GM19351 (cell line): ENCODE results near the gene AKAP9.
A peak's percentile ranks its signal among the peaks of the same experiment; 100 is the strongest.
"Not testable (repeated sequence)": the region's sequence is repeated elsewhere in the genome, so short reads cannot be mapped to it uniquely, and the experiment has no call there.

Experiments used
- ATAC-seq: cut with Tn5 transposase; IDR thresholded peaks from one replicate; pipeline ENCODE4 v1.9.1; 2021; ENCODE audit warnings: mild to moderate bottlenecking, moderate library complexity; ENCODE audit not compliant: unreplicated experiment

The AKAP9 gene

DNA sequence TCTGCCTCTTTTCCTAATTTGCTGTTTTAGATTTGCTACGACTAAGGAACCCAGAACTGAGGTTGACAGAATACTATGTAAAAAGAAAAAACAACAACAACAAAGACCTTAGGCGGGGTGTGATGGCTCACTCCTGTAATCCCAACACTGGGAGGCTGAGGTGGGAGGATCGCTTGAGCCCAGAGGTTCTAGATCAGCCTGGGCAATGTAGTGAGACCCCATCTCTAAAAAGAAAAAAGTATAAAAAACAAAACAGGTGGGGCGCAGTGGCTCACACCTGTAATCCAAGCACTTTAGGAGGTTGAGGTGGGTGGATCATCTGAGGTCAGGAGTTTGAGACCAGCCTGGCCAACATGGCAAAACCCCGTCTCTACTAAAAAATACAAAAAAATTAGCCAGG lies 4.3 kb downstream of the AKAP9 start:
- not testable (repeated sequence) for ATAC-seq

DNA sequence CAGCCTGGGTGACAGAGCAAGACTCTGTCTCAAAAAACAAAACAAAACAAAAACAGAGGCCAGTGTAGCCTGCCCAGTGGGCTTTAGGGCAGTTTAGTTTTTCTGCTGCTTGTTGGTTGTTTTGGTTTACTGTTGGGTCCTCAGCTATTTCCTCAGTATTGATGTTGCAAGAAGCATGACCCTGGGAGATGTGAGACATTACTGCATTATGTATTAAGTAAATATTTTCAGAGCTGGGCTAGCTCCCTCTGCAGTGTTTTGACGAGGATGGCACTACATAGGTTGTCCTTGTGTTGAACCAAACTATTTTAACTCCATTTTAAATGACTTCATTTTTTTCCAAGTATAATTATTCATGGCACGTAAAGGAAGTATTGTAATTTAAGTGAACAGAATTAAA lies 4.8 kb downstream of the AKAP9 start:
- no peak for ATAC-seq

DNA sequence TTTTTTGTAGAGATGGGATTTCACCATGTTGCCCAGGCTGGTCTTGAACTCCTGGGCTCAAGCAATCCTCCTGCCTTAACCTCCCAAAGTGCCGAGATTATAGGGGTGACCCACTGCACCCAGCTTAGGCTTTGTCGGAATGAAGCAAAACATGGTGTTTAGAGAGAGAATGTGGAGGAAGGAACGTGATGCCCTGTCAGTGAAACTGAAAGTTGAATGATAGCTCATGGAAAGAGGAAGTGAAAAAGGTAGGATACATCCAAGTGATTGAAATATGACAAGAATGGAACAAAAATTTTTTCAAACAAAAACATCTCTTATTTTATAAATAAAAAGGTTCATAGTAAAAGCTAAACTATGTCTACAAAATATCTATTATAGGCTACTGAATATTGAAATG lies 5.9 kb downstream of the AKAP9 start:
- no peak for ATAC-seq

DNA sequence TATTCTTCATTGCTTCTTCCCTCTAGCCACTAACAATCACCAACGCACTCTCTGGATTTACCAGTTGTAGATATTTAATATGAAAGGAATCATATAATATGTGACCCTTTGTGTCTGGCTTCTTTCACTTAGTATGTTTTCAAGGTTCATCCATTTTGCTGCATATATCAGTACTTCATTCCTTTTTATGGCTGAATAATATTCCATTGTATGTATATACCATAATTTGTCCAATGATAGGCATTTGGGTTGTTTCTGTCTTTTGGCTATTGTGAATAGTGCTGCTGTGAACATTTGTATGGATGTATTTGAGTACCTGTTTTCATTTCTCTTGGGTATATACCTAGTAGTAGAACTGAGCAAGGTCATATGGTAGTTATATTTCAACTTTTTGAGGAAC lies 7.3 kb downstream of the AKAP9 start:
- no peak for ATAC-seq

DNA sequence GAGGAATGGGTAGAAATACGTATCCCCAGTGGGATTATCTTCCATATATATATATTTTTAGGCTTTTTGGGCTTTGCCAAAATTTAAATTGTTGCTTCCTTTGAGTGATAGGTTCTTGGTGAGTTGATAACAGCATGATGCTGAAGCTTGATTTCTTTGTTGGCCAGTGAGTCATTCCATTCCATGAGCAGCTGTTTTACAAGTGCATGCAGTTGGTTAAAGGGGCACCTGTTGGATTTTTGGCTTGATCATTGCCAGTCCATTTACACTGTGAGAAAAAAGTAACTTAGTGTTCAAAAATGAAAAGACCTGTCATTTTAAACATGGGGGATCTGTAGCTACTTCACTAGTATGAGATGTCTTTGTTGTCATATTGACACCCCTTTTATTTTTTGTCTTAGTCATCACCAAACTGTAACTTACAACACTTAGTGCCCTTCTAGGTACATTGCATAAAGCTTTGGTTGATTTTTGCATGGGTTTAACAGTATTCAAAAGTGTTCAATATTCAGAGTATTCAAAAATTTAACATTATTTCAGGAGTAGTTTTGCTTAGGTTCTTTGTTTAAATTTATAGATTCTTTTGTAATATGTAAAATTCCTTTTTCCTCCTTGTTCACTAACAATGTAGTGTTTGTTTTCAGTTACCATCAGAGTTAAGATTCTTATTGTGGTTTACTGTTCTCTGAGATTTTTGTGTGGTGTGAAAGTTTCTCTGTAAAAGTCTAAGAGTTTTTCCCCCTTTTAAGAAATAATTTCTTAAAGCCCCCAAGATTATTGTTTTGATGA lies 8.8 kb downstream of the AKAP9 start:
- peak; percentile 52 for ATAC-seq

DNA sequence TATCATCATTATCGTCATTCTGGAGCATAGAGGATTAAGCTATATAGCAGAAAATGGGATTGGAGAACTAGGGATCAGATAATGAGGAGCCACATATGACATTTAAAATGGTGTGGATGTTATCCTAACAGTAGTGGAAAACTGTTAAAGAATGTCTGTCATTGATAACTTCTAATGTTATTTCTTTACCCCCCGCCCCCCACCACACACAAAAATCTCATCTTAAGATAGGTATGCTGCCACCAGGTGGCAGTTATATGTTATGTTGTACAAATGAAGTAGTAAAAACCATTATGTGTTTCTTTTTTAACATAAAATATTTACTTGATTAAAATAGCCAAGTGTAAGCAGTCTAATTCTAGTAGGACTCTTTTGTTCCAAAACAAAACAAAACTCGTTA lies 13.0 kb downstream of the AKAP9 start:
- ATAC-seq: no peak

DNA sequence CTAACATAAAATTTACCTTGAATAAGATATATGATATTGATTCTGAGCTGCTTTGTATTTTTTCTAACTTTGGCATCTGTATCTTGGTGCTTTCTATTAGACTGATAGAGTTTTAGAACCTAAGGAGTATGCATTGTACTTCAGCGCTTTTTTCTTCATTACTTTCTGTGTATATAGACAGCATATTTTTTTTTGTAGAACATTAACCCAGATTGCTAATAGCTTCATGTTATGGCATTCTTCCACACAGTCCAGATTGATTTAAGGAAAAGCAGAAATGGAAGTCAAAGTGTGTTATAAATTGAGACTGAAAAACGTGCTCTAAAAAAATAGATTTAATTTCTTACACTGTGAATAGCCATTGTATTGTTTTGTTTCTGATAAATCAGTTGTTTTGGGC lies 15.8 kb downstream of the AKAP9 start:
- ATAC-seq: not testable (repeated sequence)

DNA sequence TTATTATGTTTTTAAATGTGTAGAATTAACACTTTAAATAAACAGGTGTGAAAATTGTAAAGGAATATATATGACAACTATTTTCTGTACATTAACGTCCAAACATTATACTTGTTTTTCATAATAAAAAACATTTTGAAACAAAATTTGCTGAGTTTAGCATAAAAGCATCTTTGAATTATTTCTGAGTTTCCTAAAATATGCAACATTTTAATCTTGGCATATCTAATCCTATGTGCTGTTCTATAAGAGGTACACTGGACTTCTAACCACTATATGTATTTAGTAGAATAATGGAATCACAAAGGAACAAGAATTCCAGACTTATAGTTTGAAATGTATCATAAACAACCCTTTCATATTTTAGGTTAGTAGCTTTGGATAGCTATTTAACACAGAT lies 16.6 kb downstream of the AKAP9 start:
- ATAC-seq: no peak

DNA sequence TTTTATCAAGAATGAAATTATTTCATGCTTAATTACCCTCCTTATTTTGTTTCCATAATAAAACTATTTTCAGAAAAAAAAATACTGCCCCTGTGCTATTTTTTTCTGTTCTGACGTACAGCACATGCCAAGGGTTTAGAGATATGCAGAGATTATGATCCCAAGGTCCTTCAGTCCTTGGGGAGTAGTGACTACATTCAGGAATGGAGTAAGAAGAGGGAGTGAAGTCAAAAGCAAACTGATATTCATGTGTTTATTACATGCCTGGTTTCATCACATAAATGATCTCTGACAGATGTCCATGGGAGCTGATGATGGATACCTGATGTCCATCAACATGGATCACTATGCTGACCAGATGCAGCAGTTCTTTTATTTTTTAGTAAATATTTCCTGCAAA lies 17.2 kb downstream of the AKAP9 start:
- no peak for ATAC-seq

DNA sequence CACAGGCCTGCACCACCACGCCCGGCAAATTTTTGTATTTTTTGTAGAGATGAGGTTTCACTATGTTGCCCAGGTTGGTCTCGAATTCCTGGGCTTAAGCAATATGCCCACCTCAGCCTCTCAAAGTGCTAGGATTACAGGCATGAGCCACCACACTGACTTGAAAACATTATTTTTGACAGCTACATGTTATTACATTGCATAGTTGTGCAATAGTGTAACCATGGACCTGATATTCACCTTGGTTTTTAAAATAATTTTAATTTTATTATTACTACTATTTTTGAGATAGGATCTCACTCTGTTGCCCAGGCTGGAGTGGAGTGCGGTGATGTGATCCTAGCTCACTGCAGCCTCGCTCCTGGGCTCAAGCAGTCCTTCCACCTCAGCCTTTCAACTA lies 18.4 kb downstream of the AKAP9 start:
- ATAC-seq: no peak

DNA sequence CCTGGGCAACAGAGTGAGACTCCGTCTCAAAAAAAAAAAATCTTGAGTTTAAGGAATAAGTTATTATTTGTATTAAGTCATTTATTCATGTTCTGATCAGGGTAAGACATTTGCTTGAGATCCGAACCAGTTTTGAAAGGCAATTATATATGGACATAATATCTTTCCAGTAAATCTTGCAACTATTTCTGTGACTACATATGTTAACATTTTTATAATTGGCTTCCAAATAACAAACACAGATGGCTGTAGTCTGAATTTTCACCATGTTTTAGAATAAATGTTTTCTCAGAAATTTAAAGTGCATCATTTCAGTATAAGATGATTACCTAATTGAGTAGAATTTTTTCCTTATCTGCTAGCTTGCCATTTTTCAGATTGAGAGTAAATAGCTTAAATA lies 21.2 kb downstream of the AKAP9 start:
- ATAC-seq: no peak

DNA sequence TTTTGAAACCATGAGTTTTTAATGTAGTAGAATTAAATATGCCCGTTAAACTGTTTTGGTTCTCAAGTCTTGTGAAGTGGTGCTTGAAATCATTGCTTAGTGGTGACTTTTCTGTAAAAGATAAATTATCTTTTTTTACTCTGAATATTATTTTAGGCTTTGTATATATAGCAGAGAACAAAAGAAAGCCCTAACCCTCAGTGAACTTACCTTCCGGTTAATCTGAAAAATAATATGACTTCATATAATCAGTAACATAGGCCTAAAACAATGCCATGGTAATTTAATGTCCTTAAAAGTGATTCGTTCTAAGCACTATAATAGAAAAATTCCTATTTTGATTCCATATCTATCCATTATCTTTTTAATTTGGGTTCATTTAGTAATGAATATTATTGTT lies 21.8 kb downstream of the AKAP9 start:
- no peak for ATAC-seq

DNA sequence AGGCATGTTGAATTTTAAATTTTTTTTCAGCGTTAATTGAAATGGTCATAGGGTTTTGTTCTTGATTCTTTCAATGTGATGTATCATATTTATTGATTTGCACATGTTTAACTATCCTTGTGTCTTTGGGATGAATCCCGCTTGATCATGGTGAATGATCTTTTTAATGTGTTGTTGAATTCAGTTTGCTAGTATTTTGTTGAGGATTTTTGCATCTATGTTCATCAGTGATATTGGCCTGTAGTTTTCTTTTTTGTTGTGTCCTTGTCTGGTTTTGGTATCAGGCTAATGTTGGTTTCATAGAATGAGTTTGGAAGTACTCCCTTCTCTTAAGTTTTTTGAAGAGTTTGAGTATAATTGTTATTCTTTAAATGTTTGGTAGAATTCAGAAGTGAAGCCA lies 26.9 kb downstream of the AKAP9 start:
- not testable (repeated sequence) for ATAC-seq

DNA sequence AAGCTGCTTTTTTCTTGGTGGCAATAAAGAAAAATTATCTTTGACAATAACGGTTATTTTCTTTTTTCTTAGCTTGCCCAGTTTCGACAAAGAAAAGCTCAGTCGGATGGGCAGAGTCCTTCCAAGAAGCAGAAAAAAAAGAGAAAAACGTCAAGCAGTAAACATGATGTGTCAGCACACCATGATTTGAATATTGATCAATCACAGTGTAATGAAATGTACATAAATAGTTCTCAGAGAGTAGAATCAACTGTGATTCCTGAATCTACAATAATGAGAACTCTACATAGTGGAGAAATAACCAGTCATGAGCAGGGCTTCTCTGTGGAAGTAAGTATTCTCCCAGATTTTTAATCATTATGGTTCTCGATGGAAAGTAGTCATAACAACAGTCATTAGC lies 33.0 kb downstream of the AKAP9 start:
- no peak for ATAC-seq

DNA sequence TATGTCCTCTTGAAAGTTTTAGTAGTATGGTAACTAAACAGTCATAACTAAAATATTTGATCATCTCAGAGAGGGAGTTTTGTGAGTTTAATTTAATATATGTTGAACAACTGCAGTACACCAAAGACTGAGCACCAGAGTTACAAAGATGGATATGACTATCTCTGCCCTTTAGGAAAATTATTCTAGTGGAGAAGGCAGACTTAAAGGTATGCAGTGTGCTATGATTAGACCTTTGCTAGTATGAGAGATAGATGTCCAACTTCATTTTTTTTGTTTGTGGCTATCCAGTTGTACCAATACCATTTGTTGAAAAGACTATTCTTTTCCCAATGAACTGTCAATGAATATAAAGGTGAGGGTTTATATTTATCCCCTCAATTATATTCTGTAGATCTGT lies 33.4 kb downstream of the AKAP9 start:
- no peak for ATAC-seq

DNA sequence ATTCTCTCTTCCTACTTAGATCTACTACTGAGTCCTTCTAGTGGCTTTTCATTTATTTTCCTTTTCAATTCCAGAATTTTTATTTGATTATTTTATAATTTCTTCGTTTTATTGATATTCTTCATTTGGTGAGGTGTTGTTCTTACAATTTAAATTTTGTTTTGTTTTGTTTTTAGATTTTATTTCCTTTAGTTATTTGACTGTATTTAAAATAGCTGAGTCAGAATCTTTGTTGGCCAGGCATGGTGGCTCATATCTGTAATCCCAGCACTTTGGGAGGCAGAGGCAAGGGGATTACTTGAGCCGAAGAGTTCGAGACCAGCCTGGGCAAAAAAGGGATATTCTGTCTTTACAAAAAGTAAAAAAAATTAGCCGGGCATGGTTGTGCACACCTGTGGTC lies 36.1 kb downstream of the AKAP9 start:
- ATAC-seq: no peak

DNA sequence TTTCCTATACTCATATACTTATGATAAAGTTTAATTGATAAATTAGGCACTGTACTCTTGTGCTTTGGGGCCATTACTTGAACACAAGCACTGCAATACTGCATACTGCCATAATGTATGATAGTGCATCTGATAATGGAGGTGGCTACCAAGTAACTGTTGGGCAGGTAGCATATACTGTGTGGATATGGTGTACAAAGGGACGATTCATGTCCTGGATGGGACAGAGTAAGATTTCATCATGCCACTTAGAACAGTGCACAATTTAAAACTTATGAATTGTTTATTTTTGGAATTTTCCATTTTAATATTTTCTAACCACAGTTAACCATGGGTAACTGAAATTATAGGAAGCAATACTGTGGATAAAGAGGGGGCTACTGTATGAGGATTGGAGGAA lies 38.9 kb downstream of the AKAP9 start:
- no peak for ATAC-seq

DNA sequence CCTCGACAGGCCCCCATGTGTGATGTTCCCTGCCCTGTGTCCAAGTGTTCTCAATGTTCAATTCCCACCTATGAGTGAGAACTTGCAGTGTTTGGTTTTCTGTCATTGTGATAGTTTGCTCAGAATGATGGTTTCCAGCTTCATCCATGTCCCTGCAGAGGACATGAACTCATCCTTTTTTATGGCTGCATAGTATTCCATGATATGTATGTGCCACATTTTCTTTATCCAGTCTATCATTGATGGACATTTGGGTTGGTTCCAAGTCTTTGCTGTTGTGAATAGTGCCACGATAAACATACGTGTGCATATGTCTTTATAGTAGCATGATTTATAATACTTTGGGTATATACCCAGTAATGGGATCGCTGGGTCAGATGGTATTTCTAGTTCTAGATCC lies 41.7 kb downstream of the AKAP9 start:
- not testable (repeated sequence) for ATAC-seq

DNA sequence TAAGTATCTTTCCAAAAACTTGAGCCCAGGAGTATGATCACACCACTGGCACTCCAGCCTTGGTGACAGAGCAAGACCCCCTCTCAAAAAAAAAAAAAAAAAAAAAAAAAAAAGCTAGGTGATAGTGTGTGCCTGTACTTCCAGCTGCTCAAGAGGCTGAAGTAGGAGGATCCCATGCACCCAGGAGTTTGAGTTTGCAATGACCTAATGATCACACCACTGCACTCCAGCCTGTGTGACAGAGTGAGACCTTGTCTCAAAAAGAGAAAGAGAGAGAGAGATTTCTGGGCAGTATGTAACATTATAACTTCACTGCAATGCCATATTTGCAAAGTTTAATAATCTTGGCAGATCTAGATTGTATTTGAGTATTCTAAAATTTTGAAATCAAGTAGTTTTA lies 47.6 kb downstream of the AKAP9 start:
- no peak for ATAC-seq

DNA sequence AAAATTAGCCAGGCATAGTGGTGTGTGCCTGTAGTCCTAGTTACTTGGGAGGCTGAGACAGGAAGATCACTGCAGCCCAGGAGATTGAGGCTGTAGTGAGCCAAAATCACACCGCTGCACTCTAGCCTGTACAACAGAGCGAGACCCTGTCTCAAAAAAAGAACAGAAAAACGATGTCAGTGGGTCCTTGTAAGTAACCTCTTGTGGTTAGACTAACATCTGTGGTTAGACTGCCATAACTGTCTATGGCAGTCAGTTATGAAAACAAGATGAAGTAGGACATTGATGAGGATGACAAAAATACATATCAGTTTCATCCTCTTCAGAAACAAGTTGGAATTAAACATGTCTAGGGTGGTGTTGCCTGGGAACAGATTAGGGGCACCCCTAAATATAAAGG lies 53.3 kb downstream of the AKAP9 start:
- ATAC-seq: no peak

DNA sequence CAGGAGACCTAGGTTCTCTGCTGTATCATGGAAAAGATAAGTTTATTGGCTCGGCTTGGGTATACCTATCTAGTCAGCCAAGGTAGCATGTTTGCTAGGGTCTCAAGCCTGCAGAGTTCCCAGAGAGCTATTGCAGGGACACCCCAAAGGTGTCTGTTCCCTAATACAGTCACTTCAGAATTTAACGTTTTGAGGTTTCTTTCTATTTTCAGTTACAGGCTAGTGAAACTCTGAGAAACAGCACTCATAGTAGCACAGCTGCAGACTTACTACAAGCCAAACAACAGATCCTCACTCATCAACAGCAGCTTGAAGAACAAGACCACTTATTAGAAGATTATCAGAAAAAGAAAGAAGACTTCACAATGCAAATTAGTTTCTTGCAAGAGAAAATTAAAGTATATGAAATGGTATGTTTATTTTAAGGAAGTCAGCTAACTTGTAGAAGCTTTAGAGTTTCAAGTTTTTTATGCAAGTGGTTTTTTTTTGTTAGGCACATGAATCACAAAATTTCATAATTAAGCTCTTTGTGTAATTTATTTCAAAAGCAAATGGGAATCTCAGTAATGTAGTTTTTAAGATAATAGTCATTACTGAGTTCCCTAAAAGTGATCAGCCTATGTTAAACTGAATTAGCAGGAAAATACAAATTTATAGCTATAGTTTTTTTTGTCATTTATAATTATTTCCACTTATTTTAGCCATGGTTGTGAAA lies 54.9 kb downstream of the AKAP9 start:
- peak; percentile 97 for ATAC-seq
